Osteocyte (in vitro differentiated cells): ENCODE measurements around the gene SARNP. TPM values are rescaled to one million over a fixed set of nuclear protein-coding genes. Genes with fewer than 3 reads are reported as not detected.
A peak's percentile ranks its signal among the peaks of the same experiment; 100 is the strongest.

Experiments
- DNase-seq: peaks from one replicate; pipeline ENCODE4 v3.0.0; 2021; ENCODE audit warnings: mixed read lengths; ENCODE audit not compliant: unreplicated experiment; ENCODE audit errors: extremely low spot score
- H3K27ac Mint-ChIP-seq: one replicate; pipeline ENCODE4 v1.8.0; 2021; ENCODE audit warnings: mild to moderate bottlenecking, mixed read lengths; ENCODE audit not compliant: unreplicated experiment
- H3K27me3 Mint-ChIP-seq: one replicate; pipeline ENCODE4 v1.8.0; 2021; ENCODE audit warnings: mixed read lengths; ENCODE audit not compliant: unreplicated experiment
- H3K36me3 Mint-ChIP-seq: one replicate; pipeline ENCODE4 v1.8.0; 2021; ENCODE audit warnings: mixed read lengths; ENCODE audit not compliant: unreplicated experiment
- H3K4me1 Mint-ChIP-seq: one replicate; pipeline ENCODE4 v1.8.0; 2021; ENCODE audit warnings: mixed read lengths; ENCODE audit not compliant: unreplicated experiment
- H3K4me3 Mint-ChIP-seq: one replicate; pipeline ENCODE4 v1.8.0; 2021; ENCODE audit warnings: mild to moderate bottlenecking, moderate library complexity, mixed read lengths; ENCODE audit not compliant: unreplicated experiment
- H3K9me3 Mint-ChIP-seq: one replicate; pipeline ENCODE4 v1.8.0; 2021; ENCODE audit warnings: mixed read lengths; ENCODE audit not compliant: unreplicated experiment
- total RNA-seq: library from RNA; stranded (reverse); gene quantifications from 2 replicates; pipeline ENCODE4 v1.2.1, GENCODE V29; 2021
- TF ChIP-seq, protein P1 (sequence below): fragments of 200-600 bp; sonication (generic); IDR thresholded peaks from 2 replicates; pipeline ENCODE4 v1.5.0; 2021; ENCODE audit warnings: antibody characterized with exemption, mild to moderate bottlenecking, moderate library complexity

SARNP gene
- total RNA-seq, 1 donor from 2014 or later: 56.1 TPM

GRCh38 chr12:55824726-55825125, 7.2 kb upstream of the SARNP start:
- no peaks in the 10 kb centered on the region for H3K9me3 Mint-ChIP-seq
- peak overlapping the region; percentile 29 for H3K27ac Mint-ChIP-seq
- peaks cover 37% of the 10 kb centered on the region for H3K4me1 Mint-ChIP-seq
- DNase-seq: no peak
- TF ChIP-seq, protein P1, sequence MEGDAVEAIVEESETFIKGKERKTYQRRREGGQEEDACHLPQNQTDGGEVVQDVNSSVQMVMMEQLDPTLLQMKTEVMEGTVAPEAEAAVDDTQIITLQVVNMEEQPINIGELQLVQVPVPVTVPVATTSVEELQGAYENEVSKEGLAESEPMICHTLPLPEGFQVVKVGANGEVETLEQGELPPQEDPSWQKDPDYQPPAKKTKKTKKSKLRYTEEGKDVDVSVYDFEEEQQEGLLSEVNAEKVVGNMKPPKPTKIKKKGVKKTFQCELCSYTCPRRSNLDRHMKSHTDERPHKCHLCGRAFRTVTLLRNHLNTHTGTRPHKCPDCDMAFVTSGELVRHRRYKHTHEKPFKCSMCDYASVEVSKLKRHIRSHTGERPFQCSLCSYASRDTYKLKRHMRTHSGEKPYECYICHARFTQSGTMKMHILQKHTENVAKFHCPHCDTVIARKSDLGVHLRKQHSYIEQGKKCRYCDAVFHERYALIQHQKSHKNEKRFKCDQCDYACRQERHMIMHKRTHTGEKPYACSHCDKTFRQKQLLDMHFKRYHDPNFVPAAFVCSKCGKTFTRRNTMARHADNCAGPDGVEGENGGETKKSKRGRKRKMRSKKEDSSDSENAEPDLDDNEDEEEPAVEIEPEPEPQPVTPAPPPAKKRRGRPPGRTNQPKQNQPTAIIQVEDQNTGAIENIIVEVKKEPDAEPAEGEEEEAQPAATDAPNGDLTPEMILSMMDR: no peak
- H3K27me3 Mint-ChIP-seq: no peaks in the 10 kb centered on the region
- H3K36me3 Mint-ChIP-seq: peaks cover 28% of the 10 kb centered on the region
- H3K4me3 Mint-ChIP-seq: no peak overlapping the region

- Mint-ChIP-seq H3K27me3 (no peaks in the 10 kb centered on the region), H3K36me3 (peaks cover 28% of the 10 kb centered on the region), H3K27ac (no peak overlapping the region), H3K4me3 (no peak overlapping the region), H3K9me3 (no peaks in the 10 kb centered on the region), H3K4me1 (peaks cover 44% of the 10 kb centered on the region)
- TF ChIP-seq, protein P1: no peak
- DNase-seq: no peak
Measured at GRCh38 chr12:55823419-55823818, 5.9 kb upstream of the SARNP start.

- no peaks in the 10 kb centered on the region for H3K9me3 Mint-ChIP-seq
- TF ChIP-seq, protein P1: peak; percentile 33
Measured at GRCh38 chr12:55822228-55822627, 4.7 kb upstream of the SARNP start.

DNA sequence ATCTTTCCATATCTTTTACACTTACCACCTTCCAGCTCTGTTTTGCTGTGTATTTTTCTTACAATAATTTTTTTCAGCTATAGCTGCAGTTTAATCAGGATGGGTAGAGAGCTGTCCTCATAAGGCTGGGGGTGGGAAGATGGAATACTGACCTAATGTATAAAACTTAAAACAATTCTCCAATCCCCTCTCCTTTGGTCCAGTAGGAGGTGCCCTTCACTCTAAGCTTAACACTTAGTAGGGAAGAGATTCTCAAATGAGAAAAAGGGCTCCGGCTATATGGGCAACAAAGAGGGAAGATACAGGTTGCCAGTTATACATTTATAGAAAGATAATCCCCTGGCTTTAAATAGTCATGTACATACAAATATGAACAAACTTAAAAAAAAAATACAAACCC, 3.2 kb upstream of the SARNP start:
- no peaks in the 10 kb centered on the region for H3K27me3 Mint-ChIP-seq
- peaks cover 17% of the 10 kb centered on the region for H3K36me3 Mint-ChIP-seq
- DNase-seq: no peak
- H3K4me3 Mint-ChIP-seq: no peak overlapping the region
- H3K9me3 Mint-ChIP-seq: no peaks in the 10 kb centered on the region
- TF ChIP-seq, protein P1: peak; percentile 35
- no peak overlapping the region for H3K27ac Mint-ChIP-seq
- H3K4me1 Mint-ChIP-seq: peaks cover 32% of the 10 kb centered on the region

More at GRCh38 chr12:55822228-55822627, 4.7 kb upstream of the SARNP start:
- DNase-seq: no peak
- Mint-ChIP-seq H3K27ac (no peak overlapping the region), H3K36me3 (peaks cover 17% of the 10 kb centered on the region), H3K4me1 (peaks cover 33% of the 10 kb centered on the region), H3K27me3 (no peaks in the 10 kb centered on the region), H3K4me3 (no peak overlapping the region)

DNA sequence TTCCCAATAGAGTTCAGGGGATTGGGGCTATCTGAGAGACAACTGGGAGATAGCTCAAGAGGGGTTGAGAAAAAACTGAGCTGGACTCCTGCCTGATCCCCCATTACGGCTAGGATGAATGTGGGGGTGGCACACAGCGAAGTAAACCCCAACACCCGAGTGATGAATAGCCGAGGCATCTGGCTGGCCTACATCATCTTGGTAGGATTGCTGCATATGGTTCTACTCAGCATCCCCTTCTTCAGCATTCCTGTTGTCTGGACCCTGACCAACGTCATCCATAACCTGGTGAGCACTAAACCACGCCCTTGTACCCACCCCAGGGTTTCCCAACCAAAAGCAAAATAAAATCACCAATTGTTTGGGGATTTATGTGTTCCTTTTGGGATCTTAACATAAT, 1.4 kb upstream of the SARNP start:
- TF ChIP-seq, protein P1: no peak
- Mint-ChIP-seq H3K9me3 (no peaks in the 10 kb centered on the region), H3K4me1 (peaks cover 32% of the 10 kb centered on the region), H3K36me3 (peaks cover 20% of the 10 kb centered on the region), H3K27me3 (no peaks in the 10 kb centered on the region), H3K27ac (no peak overlapping the region), H3K4me3 (peak overlapping the region; percentile 42)
- no peak for DNase-seq
